Measurements from ENCODE around the gene ADGRV1. TPM values are rescaled to one million over a fixed set of nuclear protein-coding genes. Genes with fewer than 3 reads are reported as not detected.

Gene ADGRV1
- total and polyA plus RNA-seq, 9 of the 15 experiments (the other 6 are each of a cell fraction or from before 2014, with no cell fraction given), result 21.7 to 156 (median 58.2) TPM

- Histone ChIP-seq H3K9me3 (replicated peaks; ENCODE audit: control insufficient read depth, insufficient read depth, low read depth, low read length) (peaks cover 1% of the 10 kb centered on the region; the same call in 1 of the 2 replicates), H3K9me1 (ENCODE audit: control insufficient read depth, insufficient read depth, low read length) (no peaks in the 10 kb centered on the region), H3K4me3 (no peak overlapping the region), H3K4me2 (ENCODE audit: insufficient read depth, low read length) (no peak overlapping the region), H3K9ac (ENCODE audit: insufficient read depth in 1 of 2, low read depth in 2 of 2, low read length in 2 of 2) (no peak overlapping the region), H4K20me1 (replicated peaks; ENCODE audit: control insufficient read depth, insufficient read depth, low read length) (no peaks in the 10 kb centered on the region), H3K27me3 (ENCODE audit: control insufficient read depth in 2 of 2, insufficient read depth in 2 of 2, low read length in 2 of 2) (no peaks in the 10 kb centered on the region), H3K36me3 (ENCODE audit: control insufficient read depth, insufficient read depth, low read length) (peaks cover 40% of the 10 kb centered on the region; the same call in 2 of the 3 replicates), H2AFZ (ENCODE audit: low read depth, low read length) (no peak overlapping the region), H3K79me2 (ENCODE audit: control insufficient read depth, insufficient read depth, low read length) (no peaks in the 10 kb centered on the region), H3K4me1 (replicated peaks in 1 of 2; ENCODE audit: control insufficient read depth in 2 of 2, insufficient read depth in 2 of 2, low read length in 2 of 2) (no peaks in the 10 kb centered on the region), H3K27ac (ENCODE audit: extremely low read depth, low read depth, low read length) (no peak overlapping the region)
- DNase-seq (ENCODE audit: extremely low read depth in 1 of 4, low spot score in 3 of 4) (no peak), ATAC-seq (no peak), FAIRE-seq (no peak)
- WGBS (ENCODE audit: insufficient coverage, low coverage, missing lambda C conversion rate), result 73% methylated on average over 2 of the region's 2 CpGs
- intact Hi-C loops (cut with micrococcal nuclease) (loop anchor here (5.0 kb wide), 1 partner anchor 613 kb away; no protein-coding TSS in a partner anchor), in situ Hi-C loops (cut with MboI) (no loop called here)
- CTCF ChIA-PET (ENCODE audit: low intra/inter-chr PET ratio), result no interaction called here
- no TSS peak for BruUV-seq (replicated peaks)
- POLR2A ChIA-PET, result no interaction called here
- TF ChIP-seq PBX2 (CRISPR knock-in tag; IDR thresholded peaks at IDR 0.05; ENCODE audit: low read depth), result no peak
- TF ChIP-seq PBX2 (tag; conservative IDR thresholded peaks at IDR 0.05; ENCODE audit: low read depth), result no peak
- TF ChIP-seq ELK3 (CRISPR knock-in tag; IDR thresholded peaks at IDR 0.05), result no peak
- TF ChIP-seq CHD1 (IDR thresholded peaks at IDR 0.05; ENCODE audit: low read length), result no peak
- no peak for TF ChIP-seq ASH1L (IDR thresholded peaks at IDR 0.05; ENCODE audit: borderline replicate concordance, low read depth, partially characterized antibody)
- TF ChIP-seq HOXB6 (CRISPR knock-in tag; IDR thresholded peaks at IDR 0.05; ENCODE audit: borderline replicate concordance), result no peak
- no peak for TF ChIP-seq TRIM28 (IDR thresholded peaks at IDR 0.05)
- TF ChIP-seq SMC3 (conservative IDR thresholded peaks at IDR 0.05; ENCODE audit: insufficient read depth, low read depth, low read length), result no peak
- TF ChIP-seq SRSF3 (IDR thresholded peaks at IDR 0.05; ENCODE audit: insufficient read depth, low read length), result no peak
- TF ChIP-seq ZNF584 (CRISPR knock-in tag; IDR thresholded peaks at IDR 0.05; ENCODE audit: low read depth), result no peak
- TF ChIP-seq ZNF764 (CRISPR knock-in tag; IDR thresholded peaks at IDR 0.05; ENCODE audit: low read depth), result no peak
- TF ChIP-seq FOXK1 (CRISPR knock-in tag; IDR thresholded peaks at IDR 0.05; ENCODE audit: borderline replicate concordance), result no peak
- no peak for TF ChIP-seq MEF2A (IDR thresholded peaks at IDR 0.05; ENCODE audit: control insufficient read depth, low read depth, low read length)
- TF ChIP-seq ZKSCAN3 (CRISPR knock-in tag; IDR thresholded peaks at IDR 0.05), result no peak
- no peak for TF ChIP-seq POLR2AphosphoS2 (IDR thresholded peaks at IDR 0.05; ENCODE audit: low read length)
- TF ChIP-seq ZFP91 (CRISPR knock-in tag; IDR thresholded peaks at IDR 0.05), result no peak
- no peak for TF ChIP-seq MBD1 (CRISPR knock-in tag; IDR thresholded peaks at IDR 0.05)
- no peak for TF ChIP-seq GATAD2A (IDR thresholded peaks at IDR 0.05)
These were observed 245.3 kb downstream of the ADGRV1 start for GRCh38 chr5:90803876-90804275.

Data from K562 (cell line).